WTC11 (cell line): ENCODE measurements around the gene SDHAF3. TPM values are rescaled to one million over a fixed set of nuclear protein-coding genes. Genes with fewer than 3 reads are reported as not detected.
A peak's percentile ranks its signal among the peaks of the same experiment; 100 is the strongest.

ENCODE experiments used
- ATAC-seq: fragments of 200-7000 bp; cut with Tn5 transposase; 2 replicates; pipeline ENCODE4 v1.10.0; 2021; ENCODE audit warnings: mild to moderate bottlenecking, moderate library complexity
- CTCF ChIA-PET: fragments of 300-600 bp; sonication (Branson Sonifier 250); formaldehyde crosslinking; loops from one replicate; lab custom pipeline; 2021; ENCODE audit warnings: antibody characterized with exemption; lab: Charles Lee
- POLR2A ChIA-PET: fragments of 350-600 bp; sonication (Branson Sonifier 250); formaldehyde crosslinking; loops from one replicate; lab custom pipeline; 2021; ENCODE audit warnings: antibody characterized with exemption; lab: Charles Lee
- DNase-seq: peaks from one replicate; pipeline ENCODE4 v3.0.0; 2021; ENCODE audit warnings: low spot score
- H3K27ac Mint-ChIP-seq: 2 replicates; pipeline ENCODE4 v1.8.0; 2021; ENCODE audit warnings: mixed read lengths
- H3K27me3 Mint-ChIP-seq: 2 replicates; pipeline ENCODE4 v1.8.0; 2021; ENCODE audit warnings: low read depth, mild to moderate bottlenecking, moderate library complexity, mixed read lengths
- H3K36me3 Mint-ChIP-seq: 2 replicates; pipeline ENCODE4 v1.8.0; 2021; ENCODE audit warnings: mixed read lengths
- H3K4me1 Mint-ChIP-seq: 2 replicates; pipeline ENCODE4 v1.8.0; 2022; ENCODE audit warnings: mixed read lengths
- H3K4me3 Mint-ChIP-seq: 2 replicates; pipeline ENCODE4 v1.8.0; 2021; ENCODE audit warnings: mild to moderate bottlenecking, moderate library complexity, mixed read lengths
- H3K9me3 Mint-ChIP-seq: 2 replicates; pipeline ENCODE4 v1.8.0; 2021; ENCODE audit warnings: mixed read lengths
- CTCF ChIP-seq: fragments of 200-600 bp; IDR thresholded peaks from 2 replicates; pipeline ENCODE4 v1.8.0; 2022; ENCODE audit warnings: antibody characterized with exemption
- GRHL2 ChIP-seq: fragments of 250-450 bp; sonication (Bioruptor Pico); IDR thresholded peaks from 2 replicates; pipeline ENCODE4 v1.8.0; 2022; ENCODE audit warnings: mild to moderate bottlenecking, moderate library complexity; ENCODE audit not compliant: insufficient replicate concordance, severe bottlenecking
- IRF2 ChIP-seq: sonication (generic); formaldehyde crosslinking; IDR thresholded peaks from 2 replicates; pipeline ENCODE4 v1.8.0; 2022; ENCODE audit warnings: low read depth, missing genetic modification reagents, borderline replicate concordance
- NR1H2 ChIP-seq: sonication (generic); formaldehyde crosslinking; IDR thresholded peaks from 2 replicates; pipeline ENCODE4 v1.9.0; 2021; ENCODE audit warnings: mild to moderate bottlenecking, moderate library complexity, missing genetic modification reagents
- RELA ChIP-seq: sonication (generic); formaldehyde crosslinking; IDR thresholded peaks from 2 replicates; pipeline ENCODE4 v1.8.1; 2022; ENCODE audit warnings: missing genetic modification reagents, mild to moderate bottlenecking, borderline replicate concordance
- ZMAT4 ChIP-seq: fragments of 250-450 bp; sonication (Bioruptor Pico); IDR thresholded peaks from 2 replicates; pipeline ENCODE4 v1.9.0; 2021; ENCODE audit warnings: mild to moderate bottlenecking
- ZNF138 ChIP-seq: sonication (generic); formaldehyde crosslinking; conservative IDR thresholded peaks from 2 replicates; pipeline ENCODE4 v1.8.1; 2022; ENCODE audit warnings: mild to moderate bottlenecking, moderate library complexity, missing genetic modification reagents
- ZNF396 ChIP-seq: fragments of 250-450 bp; sonication (Bioruptor Pico); IDR thresholded peaks from 2 replicates; pipeline ENCODE4 v1.8.0; 2021; ENCODE audit warnings: mild to moderate bottlenecking, moderate library complexity, borderline replicate concordance
- ZNF423 ChIP-seq: fragments of 250-450 bp; sonication (Bioruptor Pico); IDR thresholded peaks from 2 replicates; pipeline ENCODE4 v2.1.2; 2022; ENCODE audit warnings: mild to moderate bottlenecking, moderate library complexity
- ZNF532 ChIP-seq: fragments of 250-450 bp; sonication (Bioruptor Pico); IDR thresholded peaks from 2 replicates; pipeline ENCODE4 v1.9.0; 2021; ENCODE audit warnings: mild to moderate bottlenecking, borderline replicate concordance
- ZSCAN18 ChIP-seq: fragments of 250-450 bp; sonication (Bioruptor Pico); IDR thresholded peaks from 2 replicates; pipeline ENCODE4 v2.1.2; 2022; ENCODE audit warnings: mild to moderate bottlenecking, moderate library complexity
- total RNA-seq: library from RNA; stranded (reverse); gene quantifications from 3 replicates; pipeline ENCODE4 v1.2.3, GENCODE V29; 2021
- TF ChIP-seq, protein P1 (sequence below): sonication (generic); formaldehyde crosslinking; IDR thresholded peaks from 2 replicates; pipeline ENCODE4 v1.8.0; 2023; ENCODE audit warnings: missing genetic modification reagents, mild to moderate bottlenecking, borderline replicate concordance
- TF ChIP-seq, protein P2 (sequence below): sonication (generic); formaldehyde crosslinking; IDR thresholded peaks from 2 replicates; pipeline ENCODE4 v1.8.1; 2023; ENCODE audit warnings: mild to moderate bottlenecking, missing genetic modification reagents, moderate library complexity
- TF ChIP-seq, protein P3 (sequence below): sonication (generic); formaldehyde crosslinking; IDR thresholded peaks from 2 replicates; pipeline ENCODE4 v1.8.1; 2022; ENCODE audit warnings: mild to moderate bottlenecking, moderate library complexity, missing genetic modification reagents
- TF ChIP-seq, protein P4 (sequence below): sonication (generic); formaldehyde crosslinking; conservative IDR thresholded peaks from 2 replicates; pipeline ENCODE4 v1.8.1; 2022; ENCODE audit warnings: mild to moderate bottlenecking, missing genetic modification reagents

The SDHAF3 gene
- total RNA-seq, 1 experiment from 2014 or later, result 32.0 TPM

DNA sequence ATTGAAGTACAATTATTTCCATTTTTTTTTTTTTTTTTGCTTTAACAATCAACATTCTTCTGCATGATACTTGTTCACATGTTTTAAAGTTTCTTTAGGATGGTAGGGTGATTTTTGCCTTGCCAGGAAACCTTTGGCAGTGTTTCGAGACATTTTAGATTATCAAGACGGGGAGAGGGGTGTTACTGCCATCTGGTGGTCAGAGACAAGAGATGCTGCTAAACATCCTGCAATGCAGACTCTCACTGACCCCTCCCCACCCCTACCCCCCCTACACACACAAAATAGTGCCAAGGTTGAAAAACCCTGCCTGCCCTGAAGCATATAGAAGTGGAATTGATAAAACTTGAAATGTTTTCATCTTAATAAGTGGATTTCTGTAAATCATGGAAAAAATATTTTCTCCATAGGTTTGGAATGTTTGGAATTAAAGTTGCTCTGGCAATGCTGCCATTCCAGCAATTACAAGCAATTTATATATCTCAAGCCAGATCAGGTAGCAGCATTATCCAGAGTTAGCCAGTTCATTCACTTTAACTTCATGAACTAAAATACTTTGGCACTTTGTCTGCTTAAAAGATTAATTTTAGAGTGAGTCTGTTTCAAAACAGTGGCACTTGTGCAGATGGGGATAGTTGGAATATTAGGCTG, 62.1 kb downstream of the SDHAF3 start:
- H3K4me3 Mint-ChIP-seq, result no peak overlapping the region
- ChIA-PET CTCF (interaction anchor here (0.7 to 1.4 kb wide), 6 partner anchors 23 to 157 kb away, joined by 3 to 8 read pairs (median 3); no protein-coding TSS in a partner anchor), POLR2A (interaction anchor here (0.5 to 0.6 kb wide), 2 partner anchors 49 to 85 kb away, joined by 3 to 4 read pairs; no protein-coding TSS in a partner anchor)
- H3K36me3 Mint-ChIP-seq, result peaks cover 21% of the 10 kb centered on the region
- no peaks in the 10 kb centered on the region for H3K27me3 Mint-ChIP-seq
- H3K9me3 Mint-ChIP-seq, result no peaks in the 10 kb centered on the region
- H3K4me1 Mint-ChIP-seq, result peaks cover 3% of the 10 kb centered on the region; the same call in 1 of the 2 replicates
- ATAC-seq, result peak; percentile 84
- TF ChIP-seq ZNF396 (CRISPR knock-in tag), result no peak
- TF ChIP-seq CTCF, result peak; percentile 46
- TF ChIP-seq ZNF532 (CRISPR knock-in tag), result no peak
- DNase-seq, result peak; percentile 37
- no peak overlapping the region for H3K27ac Mint-ChIP-seq

- Mint-ChIP-seq H3K4me1 (no peaks in the 10 kb centered on the region), H3K4me3 (no peak overlapping the region), H3K27ac (no peak overlapping the region), H3K27me3 (no peaks in the 10 kb centered on the region), H3K36me3 (peaks cover 17% of the 10 kb centered on the region), H3K9me3 (no peaks in the 10 kb centered on the region)
- ChIA-PET CTCF (no interaction called here), POLR2A (no interaction called here)
- DNase-seq (no peak), ATAC-seq (no peak)
- no peak for TF ChIP-seq ZMAT4 (CRISPR knock-in tag)
- TF ChIP-seq, protein P1, sequence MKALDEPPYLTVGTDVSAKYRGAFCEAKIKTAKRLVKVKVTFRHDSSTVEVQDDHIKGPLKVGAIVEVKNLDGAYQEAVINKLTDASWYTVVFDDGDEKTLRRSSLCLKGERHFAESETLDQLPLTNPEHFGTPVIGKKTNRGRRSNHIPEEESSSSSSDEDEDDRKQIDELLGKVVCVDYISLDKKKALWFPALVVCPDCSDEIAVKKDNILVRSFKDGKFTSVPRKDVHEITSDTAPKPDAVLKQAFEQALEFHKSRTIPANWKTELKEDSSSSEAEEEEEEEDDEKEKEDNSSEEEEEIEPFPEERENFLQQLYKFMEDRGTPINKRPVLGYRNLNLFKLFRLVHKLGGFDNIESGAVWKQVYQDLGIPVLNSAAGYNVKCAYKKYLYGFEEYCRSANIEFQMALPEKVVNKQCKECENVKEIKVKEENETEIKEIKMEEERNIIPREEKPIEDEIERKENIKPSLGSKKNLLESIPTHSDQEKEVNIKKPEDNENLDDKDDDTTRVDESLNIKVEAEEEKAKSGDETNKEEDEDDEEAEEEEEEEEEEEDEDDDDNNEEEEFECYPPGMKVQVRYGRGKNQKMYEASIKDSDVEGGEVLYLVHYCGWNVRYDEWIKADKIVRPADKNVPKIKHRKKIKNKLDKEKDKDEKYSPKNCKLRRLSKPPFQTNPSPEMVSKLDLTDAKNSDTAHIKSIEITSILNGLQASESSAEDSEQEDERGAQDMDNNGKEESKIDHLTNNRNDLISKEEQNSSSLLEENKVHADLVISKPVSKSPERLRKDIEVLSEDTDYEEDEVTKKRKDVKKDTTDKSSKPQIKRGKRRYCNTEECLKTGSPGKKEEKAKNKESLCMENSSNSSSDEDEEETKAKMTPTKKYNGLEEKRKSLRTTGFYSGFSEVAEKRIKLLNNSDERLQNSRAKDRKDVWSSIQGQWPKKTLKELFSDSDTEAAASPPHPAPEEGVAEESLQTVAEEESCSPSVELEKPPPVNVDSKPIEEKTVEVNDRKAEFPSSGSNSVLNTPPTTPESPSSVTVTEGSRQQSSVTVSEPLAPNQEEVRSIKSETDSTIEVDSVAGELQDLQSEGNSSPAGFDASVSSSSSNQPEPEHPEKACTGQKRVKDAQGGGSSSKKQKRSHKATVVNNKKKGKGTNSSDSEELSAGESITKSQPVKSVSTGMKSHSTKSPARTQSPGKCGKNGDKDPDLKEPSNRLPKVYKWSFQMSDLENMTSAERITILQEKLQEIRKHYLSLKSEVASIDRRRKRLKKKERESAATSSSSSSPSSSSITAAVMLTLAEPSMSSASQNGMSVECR, result no peak
- no peak for TF ChIP-seq ZSCAN18
- TF ChIP-seq, protein P2, sequence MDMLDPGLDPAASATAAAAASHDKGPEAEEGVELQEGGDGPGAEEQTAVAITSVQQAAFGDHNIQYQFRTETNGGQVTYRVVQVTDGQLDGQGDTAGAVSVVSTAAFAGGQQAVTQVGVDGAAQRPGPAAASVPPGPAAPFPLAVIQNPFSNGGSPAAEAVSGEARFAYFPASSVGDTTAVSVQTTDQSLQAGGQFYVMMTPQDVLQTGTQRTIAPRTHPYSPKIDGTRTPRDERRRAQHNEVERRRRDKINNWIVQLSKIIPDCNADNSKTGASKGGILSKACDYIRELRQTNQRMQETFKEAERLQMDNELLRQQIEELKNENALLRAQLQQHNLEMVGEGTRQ (CRISPR knock-in tag), result no peak
- no peak for TF ChIP-seq ZNF138 (CRISPR knock-in tag)
- TF ChIP-seq RELA (CRISPR knock-in tag), result no peak
- TF ChIP-seq ZNF423 (CRISPR knock-in tag), result no peak
- TF ChIP-seq GRHL2 (CRISPR knock-in tag), result no peak
- TF ChIP-seq IRF2, result no peak
- TF ChIP-seq, protein P3, sequence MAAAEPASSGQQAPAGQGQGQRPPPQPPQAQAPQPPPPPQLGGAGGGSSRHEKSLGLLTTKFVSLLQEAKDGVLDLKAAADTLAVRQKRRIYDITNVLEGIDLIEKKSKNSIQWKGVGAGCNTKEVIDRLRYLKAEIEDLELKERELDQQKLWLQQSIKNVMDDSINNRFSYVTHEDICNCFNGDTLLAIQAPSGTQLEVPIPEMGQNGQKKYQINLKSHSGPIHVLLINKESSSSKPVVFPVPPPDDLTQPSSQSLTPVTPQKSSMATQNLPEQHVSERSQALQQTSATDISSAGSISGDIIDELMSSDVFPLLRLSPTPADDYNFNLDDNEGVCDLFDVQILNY (CRISPR knock-in tag), result no peak
- no peak for TF ChIP-seq NR1H2 (CRISPR knock-in tag)
- TF ChIP-seq, protein P4, sequence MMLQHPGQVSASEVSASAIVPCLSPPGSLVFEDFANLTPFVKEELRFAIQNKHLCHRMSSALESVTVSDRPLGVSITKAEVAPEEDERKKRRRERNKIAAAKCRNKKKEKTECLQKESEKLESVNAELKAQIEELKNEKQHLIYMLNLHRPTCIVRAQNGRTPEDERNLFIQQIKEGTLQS (CRISPR knock-in tag), result no peak
Observed at GRCh38 chr7:97187067-97187466, 69.6 kb downstream of the SDHAF3 start.
